ENCODE measurements around the gene AURKA.

The AURKA gene

DNA sequence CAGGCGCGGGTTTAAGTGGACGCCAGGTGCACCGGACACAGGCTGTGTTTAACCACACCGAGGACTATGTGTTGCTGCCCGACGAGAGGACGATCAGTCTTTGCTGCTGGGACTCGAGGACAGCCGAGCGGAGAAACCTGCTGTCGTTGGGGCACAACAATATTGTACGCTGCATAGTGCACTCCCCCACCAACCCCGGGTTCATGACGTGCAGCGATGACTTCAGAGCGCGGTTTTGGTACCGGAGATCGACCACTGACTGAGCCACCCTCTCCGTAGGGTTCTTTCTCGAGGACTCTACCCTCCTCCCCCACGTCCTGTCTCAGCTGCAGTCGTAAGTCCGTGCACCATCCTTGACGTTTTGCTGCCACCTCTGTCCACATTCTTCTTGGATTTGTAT, 11.4 kb upstream of the AURKA start:
- TF ChIP-seq, protein P1, sequence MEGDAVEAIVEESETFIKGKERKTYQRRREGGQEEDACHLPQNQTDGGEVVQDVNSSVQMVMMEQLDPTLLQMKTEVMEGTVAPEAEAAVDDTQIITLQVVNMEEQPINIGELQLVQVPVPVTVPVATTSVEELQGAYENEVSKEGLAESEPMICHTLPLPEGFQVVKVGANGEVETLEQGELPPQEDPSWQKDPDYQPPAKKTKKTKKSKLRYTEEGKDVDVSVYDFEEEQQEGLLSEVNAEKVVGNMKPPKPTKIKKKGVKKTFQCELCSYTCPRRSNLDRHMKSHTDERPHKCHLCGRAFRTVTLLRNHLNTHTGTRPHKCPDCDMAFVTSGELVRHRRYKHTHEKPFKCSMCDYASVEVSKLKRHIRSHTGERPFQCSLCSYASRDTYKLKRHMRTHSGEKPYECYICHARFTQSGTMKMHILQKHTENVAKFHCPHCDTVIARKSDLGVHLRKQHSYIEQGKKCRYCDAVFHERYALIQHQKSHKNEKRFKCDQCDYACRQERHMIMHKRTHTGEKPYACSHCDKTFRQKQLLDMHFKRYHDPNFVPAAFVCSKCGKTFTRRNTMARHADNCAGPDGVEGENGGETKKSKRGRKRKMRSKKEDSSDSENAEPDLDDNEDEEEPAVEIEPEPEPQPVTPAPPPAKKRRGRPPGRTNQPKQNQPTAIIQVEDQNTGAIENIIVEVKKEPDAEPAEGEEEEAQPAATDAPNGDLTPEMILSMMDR (conservative IDR thresholded peaks at IDR 0.05): no peak
- H3K27ac ChIP-seq: no peak overlapping the region

DNA sequence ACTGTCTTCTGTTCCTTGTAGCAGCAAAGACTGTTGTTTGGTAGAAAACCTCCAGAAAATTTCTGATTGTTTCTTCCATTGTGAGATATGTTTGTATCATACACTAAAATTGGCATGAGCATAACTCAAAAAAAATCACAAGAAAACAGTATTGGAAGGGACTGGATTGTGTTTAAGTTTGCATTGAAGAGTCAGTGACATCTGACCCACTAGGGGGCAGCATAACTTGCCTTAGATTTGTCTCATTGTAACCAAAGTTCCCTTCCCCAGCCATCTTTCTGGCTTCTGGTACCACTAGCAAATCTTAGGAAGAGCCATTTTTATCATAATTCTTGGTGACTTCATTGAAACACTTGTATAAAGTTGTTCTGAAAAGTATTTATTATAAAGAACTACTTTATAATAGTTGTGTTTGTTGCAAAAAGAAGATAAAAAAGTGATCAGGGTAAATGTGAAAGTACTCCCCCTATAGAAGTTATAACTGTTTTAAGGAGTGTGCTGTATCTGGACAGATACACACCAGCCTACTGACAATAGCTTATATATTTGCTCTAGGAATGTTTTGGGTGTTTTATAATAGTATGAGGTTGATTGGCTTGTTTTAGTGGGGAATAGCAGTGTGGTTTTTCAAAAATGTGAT, 8.1 kb upstream of the AURKA start:
- TF ChIP-seq, protein P1 (conservative IDR thresholded peaks at IDR 0.05): peak; percentile 94
- no peak overlapping the region for H3K27ac ChIP-seq

DNA sequence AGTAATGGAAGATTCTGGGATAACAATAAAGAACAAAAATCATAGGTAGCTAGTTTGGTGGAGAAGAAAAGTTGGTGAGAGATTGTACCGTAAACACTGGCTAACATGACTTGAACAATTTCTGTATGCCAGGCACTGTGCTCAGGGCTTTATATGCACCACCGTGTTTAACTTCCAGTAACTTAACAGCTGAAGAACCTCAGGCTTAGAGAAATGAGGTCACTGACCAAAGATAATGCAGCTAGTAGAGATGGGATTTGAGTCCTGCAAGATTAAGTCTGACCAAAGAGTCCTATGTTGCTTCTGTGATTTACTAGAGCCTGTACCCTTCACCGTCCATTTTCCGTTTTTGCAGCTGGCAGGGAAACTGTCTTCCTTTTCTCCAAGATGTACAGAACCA, 3.2 kb upstream of the AURKA start:
- TF ChIP-seq, protein P1 (conservative IDR thresholded peaks at IDR 0.05): no peak
- 0 out of 2 replicates have a peak overlapping the region, but pooled peaks have one; percentile 0 for H3K27ac ChIP-seq

DNA sequence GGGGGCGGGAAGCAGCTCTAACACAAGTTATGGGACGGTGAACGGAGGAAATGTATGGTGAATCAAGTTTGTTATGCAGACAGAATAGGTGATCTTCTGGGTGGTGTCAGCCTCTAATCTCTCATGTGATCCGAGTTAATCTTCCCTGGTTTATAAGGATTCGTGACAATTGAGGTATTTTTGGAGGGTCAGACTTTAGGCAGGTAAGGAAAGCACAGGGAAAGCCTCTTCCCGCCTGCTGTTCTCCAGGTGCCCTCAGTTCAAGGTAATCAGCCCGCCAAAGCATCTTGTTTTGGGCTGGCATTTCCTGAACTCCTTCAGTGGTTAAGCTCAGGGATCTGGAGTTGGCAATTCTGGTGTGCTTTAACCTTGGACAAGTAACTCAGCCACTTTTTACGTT, 1.6 kb upstream of the AURKA start:
- TF ChIP-seq, protein P1 (conservative IDR thresholded peaks at IDR 0.05): no peak
- H3K27ac ChIP-seq: peak overlapping the region; percentile 97

DNA sequence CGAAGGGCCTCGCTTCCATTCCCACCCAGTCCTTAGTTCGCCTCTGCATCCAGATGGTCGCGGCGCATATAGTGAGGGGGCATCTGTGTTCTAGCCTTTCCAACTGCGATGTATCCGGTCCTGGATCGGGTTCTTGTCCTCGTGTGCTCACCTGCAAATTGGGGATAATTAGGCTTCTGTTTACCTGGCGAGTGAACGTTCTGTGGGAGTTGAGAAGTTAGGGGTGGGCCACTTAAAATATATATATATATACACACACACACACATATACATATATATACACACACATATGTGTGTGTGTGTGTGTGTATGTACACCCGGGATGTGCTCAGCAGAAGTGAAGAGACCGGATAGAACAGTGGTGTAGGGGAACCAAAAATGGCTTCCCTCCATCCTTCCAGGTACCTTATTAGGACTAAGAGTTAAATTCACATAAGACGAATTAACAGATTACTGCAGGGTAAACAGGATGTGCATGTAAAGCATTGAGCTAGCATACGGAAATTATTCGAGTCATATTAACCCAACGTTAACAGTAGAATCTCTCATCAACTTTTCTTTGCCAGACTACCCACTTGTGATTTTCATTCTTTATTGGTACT, 967 bp upstream of the AURKA start:
- peak overlapping the region; percentile 97 for H3K27ac ChIP-seq
- TF ChIP-seq, protein P1 (conservative IDR thresholded peaks at IDR 0.05): no peak

DNA sequence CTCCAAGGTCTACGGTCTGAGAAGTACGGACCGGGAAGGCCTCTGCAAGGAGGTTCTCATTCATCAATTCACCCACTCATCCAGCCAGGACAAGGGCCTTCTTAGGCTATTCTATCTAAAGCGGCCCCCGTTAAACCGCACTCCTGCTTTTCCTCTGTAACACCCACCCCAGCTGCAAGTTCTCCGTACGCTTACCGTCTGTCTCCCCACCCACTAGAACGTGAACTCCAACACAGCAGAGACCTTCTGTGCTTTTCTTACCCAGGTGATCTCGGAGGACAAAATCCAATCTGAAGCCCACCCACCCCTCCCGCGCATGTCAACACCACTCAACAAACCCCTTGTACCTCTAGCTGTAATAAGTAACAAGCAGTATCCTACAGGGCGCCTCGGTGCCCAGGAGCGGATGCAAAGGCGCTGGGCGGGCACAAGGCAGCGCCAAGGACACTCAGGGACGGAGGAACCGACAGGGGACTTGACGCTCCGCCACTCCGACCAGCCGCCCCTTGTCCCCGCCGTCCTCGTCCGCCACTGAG, 351 bp downstream of the AURKA start:
- peak overlapping the region; percentile 97 for H3K27ac ChIP-seq
- TF ChIP-seq, protein P1 (conservative IDR thresholded peaks at IDR 0.05): no peak

DNA sequence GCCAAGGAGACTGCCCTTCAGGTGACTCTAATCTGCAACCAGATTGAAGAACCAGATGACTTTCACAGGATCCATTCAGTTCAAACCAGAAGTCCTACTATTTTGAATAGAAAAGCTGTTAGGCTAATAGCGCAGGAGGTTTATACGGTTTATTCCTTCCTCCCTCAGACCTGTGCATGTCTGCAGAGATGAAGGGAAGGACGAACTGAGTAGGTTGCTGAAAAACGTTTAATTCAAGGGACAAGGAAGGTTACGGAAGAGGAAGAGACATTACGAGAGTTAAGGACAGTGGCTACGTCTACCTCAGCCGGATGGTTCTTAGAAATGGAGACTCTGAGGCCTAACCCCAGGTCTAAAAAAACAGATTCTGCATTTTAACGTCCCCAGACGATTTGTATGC, 978 bp downstream of the AURKA start:
- peak overlapping the region; percentile 97 for H3K27ac ChIP-seq
- TF ChIP-seq, protein P1 (conservative IDR thresholded peaks at IDR 0.05): no peak

DNA sequence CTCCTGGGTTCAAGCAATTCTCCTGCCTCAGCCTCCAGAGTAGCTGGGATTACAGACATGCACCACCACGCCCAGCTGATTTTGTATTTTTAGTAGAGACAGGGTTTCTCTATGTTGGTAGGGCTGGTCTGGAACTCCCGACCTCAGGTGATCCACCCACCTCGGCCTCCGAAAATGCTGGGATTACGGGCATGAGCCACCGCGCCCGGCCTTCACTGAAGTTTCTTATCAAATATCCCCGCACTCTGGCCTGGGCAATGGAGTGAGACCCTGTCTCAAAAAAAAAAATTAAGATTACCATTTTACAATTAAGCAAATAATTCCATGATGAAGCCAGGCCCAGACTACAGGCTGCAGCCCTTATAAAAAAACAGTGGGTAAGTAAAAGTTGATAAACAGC, 1.6 kb downstream of the AURKA start:
- H3K27ac ChIP-seq: peak overlapping the region; percentile 97; the same call in 1 of the 2 replicates
